Measurements from ENCODE around the gene KRTDAP.
"Not testable (repeated sequence)": the region's sequence is repeated elsewhere in the genome, so short reads cannot be mapped to it uniquely, and the experiment has no call there.

Gene KRTDAP

DNA sequence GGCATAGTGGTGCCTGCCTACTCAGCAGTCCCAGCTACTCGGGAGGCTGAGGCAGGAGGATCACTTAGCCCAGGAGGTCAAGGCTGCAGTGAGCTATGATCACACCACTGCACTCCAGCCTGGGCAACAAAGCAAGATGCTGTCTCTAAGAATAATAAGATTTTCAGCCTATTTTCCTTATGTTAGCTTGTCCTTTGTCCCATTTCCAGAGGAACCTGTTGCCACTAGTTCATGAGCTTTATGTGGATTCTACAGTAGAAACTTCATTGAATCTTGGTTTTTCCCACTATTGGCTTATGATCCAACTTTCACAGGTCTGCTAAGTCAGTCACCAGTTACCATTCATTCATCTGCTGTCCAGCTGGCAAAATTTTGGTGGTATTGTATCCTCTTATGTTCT is 24.0 kb downstream of the KRTDAP start:
- no peak for TF ChIP-seq JUND (IDR thresholded peaks at IDR 0.05; ENCODE audit: low read depth)
- no peak for DNase-seq (ENCODE audit: low read depth in 1 of 2, low spot score in 1 of 2)
- in situ Hi-C loops (cut with HindIII; ENCODE audit: low pct_unique_long_range_greater_than_20kb, low sequenced_read_pairs): no loop called here

DNA sequence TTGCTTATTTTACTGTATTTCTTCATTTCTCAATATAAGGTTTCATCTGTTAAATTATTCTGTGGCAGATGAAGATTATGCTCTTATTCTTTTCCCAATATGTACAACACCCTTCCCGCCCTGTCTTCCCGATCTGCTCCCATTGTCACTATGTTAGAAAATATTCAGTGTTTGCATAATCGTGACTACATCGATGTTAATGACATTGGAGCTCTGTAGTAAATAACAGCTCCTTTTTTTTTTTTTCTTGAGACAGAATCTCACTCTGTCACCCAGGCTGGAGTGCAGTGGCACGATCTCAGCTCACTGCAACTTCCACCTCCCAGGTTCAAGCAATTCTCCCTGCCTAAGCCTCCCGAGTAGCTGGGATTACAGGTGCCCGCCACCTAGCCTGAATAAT is 27.3 kb downstream of the KRTDAP start:
- DNase-seq (ENCODE audit: low read depth in 1 of 2, low spot score in 1 of 2); in situ Hi-C loops (cut with HindIII; ENCODE audit: low pct_unique_long_range_greater_than_20kb, low sequenced_read_pairs): not testable (repeated sequence)

DNA sequence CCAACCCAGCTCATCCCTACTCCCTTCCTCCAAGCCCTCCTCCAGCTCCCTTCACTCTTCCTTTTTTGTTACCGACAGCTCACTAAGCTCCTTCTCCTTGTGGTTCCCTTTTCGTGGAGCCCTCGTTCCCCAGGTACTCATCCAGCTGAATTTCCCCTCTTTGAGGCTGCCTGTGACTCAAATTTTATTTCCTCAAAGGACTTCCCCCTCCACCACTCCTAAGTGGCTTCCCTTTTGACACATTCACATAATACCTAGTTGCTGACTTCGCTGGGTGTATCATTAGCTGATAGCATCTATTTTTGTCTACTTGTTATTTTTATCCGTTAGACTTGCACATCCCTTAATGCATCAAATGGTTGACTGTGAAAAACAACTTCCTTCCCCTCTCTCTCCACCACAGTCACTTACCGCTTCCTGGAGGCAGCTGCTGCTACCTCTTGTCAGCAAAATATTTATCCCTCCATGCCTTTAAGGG is 27.7 kb downstream of the KRTDAP start:
- in situ Hi-C loops (cut with HindIII; ENCODE audit: low pct_unique_long_range_greater_than_20kb, low sequenced_read_pairs): no loop called here
- DNase-seq (ENCODE audit: low read depth in 1 of 2, low spot score in 1 of 2): no peak
- no peak for TF ChIP-seq JUND (IDR thresholded peaks at IDR 0.05; ENCODE audit: low read depth)

DNA sequence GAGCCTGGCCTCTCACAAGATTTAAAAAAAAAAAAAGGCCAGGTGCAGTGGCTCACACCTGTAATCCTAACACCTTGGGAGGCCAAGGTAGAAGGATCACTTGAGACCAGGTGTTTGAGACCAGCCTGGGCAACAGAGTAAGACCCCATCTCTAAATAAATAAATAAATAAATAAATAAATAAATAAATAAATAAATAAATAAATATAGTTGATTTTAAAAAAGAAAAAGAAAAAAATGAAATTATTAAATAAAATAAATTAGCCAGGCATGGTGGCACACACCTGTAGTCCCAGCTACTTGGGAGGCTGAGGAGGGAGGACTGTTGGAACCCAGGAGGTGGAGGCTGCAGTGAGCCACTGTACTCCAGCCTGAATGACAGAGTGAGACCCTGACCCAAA is 28.5 kb downstream of the KRTDAP start:
- DNase-seq (ENCODE audit: low read depth in 1 of 2, low spot score in 1 of 2); in situ Hi-C loops (cut with HindIII; ENCODE audit: low pct_unique_long_range_greater_than_20kb, low sequenced_read_pairs): not testable (repeated sequence)

DNA sequence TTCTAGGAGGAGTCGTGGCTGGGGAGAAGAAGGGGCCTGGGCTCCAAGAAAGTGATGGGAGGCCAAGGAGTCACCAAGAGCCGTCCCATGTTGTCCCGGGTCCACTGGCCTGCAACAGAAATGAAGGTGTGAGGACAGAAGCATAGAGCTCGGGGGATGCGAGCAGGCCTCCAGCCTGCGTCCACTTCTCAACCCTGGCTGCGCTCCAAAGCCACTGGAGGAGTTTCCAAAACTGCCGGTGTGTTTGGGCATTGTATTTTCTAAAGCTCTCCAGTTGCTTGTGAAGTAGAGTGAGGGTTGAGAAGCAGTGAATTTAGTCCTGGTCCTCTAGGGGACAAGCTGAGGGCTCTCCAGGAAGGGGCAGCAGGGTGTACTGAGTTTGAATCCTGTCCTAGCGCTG is 29.2 kb downstream of the KRTDAP start:
- DNase-seq (ENCODE audit: low read depth in 1 of 2, low spot score in 1 of 2): no peak
- TF ChIP-seq JUND (IDR thresholded peaks at IDR 0.05; ENCODE audit: low read depth): no peak
- in situ Hi-C loops (cut with HindIII; ENCODE audit: low pct_unique_long_range_greater_than_20kb, low sequenced_read_pairs): no loop called here

DNA sequence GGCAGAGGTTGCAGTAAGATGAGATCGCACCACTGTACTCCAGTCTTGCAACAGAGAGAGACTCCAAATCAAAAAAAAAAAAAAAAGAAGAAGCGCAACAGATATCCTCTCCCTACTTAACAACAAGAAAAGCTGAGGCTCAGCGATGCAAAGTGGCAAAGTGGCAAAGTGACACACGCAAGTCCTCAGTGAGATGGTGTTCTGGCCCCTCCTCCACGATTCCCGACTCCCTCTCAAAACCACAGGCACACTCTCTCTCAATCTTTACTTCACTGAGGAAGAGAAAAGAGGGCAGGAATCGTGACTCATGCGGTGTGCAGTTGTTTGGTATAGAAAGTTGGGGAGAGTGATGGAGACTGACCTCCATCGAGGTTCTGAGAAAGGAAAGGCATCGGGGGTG is 29.7 kb downstream of the KRTDAP start:
- DNase-seq (ENCODE audit: low read depth in 1 of 2, low spot score in 1 of 2): no peak
- TF ChIP-seq JUND (IDR thresholded peaks at IDR 0.05; ENCODE audit: low read depth): no peak
- in situ Hi-C loops (cut with HindIII; ENCODE audit: low pct_unique_long_range_greater_than_20kb, low sequenced_read_pairs): no loop called here

DNA sequence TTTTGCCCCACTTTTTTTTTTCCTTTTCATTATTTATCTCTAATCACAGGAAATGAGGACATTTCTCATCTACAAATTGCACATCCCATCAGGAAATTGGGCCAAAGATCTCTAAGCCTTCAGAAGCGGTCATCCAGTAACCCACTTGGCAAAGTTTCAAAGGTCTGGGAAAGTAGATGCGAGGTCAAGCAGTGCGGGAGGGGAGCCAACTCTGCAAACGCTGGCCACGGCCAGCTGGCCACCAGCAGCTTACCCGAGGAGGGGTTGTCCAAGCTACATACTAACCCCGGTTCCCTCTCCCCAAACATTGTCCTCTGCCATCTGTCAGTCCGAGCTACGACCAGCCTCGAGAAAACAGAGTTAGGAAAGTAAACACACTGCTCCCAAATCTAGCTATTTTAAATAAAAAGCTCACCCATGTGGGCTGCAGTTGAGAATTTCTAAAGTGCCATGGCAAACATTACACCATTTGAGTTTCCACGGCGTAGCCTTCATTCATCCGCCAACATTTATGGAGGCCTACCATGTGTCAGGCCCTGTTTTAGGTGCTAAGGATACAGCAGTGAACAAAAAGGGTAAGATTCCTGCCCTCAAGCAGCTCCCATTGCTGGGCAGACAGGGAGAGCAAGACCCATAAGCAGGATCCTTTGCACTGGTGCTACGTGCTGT is 30.7 kb downstream of the KRTDAP start:
- no peak for DNase-seq (ENCODE audit: low read depth in 1 of 2, low spot score in 1 of 2)
- in situ Hi-C loops (cut with HindIII; ENCODE audit: low pct_unique_long_range_greater_than_20kb, low sequenced_read_pairs): no loop called here
- TF ChIP-seq JUND (IDR thresholded peaks at IDR 0.05; ENCODE audit: low read depth): no peak

DNA sequence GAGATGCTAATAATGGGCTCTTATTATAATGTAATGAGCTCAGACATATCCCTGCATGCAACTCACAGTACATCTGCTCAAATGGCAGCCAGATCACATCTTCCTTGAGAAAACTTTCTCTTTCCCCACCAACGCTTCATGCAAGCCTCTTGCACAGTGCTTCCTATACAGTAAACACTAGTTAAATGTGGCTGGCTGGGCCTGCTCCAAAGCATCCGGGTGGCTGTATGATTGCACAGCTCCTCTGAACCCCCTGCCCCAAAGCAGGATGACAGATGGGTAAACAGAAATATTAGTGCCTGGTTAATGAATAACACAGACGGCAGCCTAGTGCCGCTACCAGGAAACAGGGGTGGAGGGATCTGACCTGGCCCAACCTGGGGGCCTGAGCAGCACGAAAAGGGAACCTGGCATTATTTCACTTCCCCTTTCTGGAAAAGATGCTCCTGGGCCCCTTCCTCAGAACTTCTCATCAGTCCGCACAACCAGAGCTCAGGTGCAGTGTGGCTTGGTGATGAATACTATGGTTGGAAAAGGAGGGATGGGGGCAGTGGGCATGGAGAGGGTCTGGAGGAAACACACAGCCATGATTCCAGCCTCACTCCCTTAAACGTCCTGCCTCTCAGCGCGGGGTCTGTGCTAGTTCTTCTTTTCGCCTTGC is 31.4 kb downstream of the KRTDAP start:
- TF ChIP-seq JUND (IDR thresholded peaks at IDR 0.05; ENCODE audit: low read depth): no peak
- in situ Hi-C loops (cut with HindIII; ENCODE audit: low pct_unique_long_range_greater_than_20kb, low sequenced_read_pairs): no loop called here
- no peak for DNase-seq (ENCODE audit: low read depth in 1 of 2, low spot score in 1 of 2)

DNA sequence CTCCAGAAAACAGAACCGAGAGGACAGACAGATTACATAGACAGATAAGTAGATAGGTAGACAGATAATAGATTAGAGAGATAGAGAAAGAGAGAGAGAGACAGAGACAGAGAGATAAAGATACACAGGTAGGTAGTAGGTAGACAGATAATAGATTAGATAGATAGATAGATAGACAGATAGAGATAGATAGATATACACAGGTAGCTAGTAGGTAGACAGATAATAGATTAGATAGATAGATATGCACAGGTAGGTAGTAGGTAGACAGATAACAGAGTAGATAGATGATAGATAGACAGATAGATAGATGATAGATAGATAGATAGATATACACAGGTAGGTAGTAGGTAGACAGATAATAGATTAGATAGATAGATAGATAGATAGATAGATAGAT is 32.1 kb downstream of the KRTDAP start:
- DNase-seq (ENCODE audit: low read depth in 1 of 2, low spot score in 1 of 2): no peak
- in situ Hi-C loops (cut with HindIII; ENCODE audit: low pct_unique_long_range_greater_than_20kb, low sequenced_read_pairs): no loop called here
- no peak for TF ChIP-seq JUND (IDR thresholded peaks at IDR 0.05; ENCODE audit: low read depth)

DNA sequence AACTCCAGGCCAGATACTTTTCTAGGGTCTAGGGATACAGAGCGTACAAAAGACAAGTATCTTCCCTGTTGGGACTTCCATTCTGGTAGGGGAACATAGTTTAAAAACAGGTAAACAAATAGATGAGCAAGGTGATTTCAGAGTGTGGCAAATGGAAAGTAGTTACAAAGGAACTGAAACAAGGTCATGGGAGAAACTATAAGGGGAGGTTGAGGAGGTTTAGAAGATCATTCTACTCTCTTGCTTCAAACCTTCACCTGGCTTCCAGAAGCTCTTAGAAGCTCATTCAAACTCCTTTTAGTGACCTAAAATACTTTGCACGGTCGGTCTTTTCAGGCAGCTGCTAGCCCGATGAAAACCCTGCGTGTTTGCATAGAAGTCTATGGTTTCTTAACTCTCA is 33.1 kb downstream of the KRTDAP start:
- in situ Hi-C loops (cut with HindIII; ENCODE audit: low pct_unique_long_range_greater_than_20kb, low sequenced_read_pairs): no loop called here
- no peak for TF ChIP-seq JUND (IDR thresholded peaks at IDR 0.05; ENCODE audit: low read depth)
- no peak for DNase-seq (ENCODE audit: low read depth in 1 of 2, low spot score in 1 of 2)

DNA sequence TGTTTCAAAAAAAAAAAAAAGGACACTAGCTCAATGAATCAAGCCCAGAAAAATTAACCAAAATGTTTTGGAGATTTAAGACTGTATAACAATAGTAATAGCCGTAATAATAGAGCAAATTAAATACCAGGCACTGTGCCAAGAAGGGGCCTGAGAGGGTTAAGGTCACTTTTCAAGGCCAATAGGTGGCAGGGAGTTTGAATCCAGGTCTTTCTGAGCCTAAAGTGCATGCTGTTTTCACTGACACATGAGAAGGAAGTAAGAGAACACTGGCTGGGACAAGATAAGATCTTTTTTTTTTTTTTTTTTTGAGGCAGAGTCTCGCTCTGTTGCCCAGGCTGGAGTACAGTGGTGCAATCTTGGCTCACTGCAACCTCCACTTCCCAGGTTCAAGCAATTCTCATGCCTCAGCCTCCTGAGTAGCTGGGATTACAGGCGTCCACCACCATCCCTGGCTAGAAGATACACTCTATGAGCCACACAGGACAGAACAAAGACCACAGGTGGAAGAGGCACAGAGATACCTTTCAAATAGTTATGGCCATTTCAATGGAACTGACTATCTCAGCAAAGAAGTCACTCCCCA is 34.6 kb downstream of the KRTDAP start:
- TF ChIP-seq JUND (IDR thresholded peaks at IDR 0.05; ENCODE audit: low read depth): no peak
- in situ Hi-C loops (cut with HindIII; ENCODE audit: low pct_unique_long_range_greater_than_20kb, low sequenced_read_pairs): no loop called here
- no peak for DNase-seq (ENCODE audit: low read depth in 1 of 2, low spot score in 1 of 2)

DNA sequence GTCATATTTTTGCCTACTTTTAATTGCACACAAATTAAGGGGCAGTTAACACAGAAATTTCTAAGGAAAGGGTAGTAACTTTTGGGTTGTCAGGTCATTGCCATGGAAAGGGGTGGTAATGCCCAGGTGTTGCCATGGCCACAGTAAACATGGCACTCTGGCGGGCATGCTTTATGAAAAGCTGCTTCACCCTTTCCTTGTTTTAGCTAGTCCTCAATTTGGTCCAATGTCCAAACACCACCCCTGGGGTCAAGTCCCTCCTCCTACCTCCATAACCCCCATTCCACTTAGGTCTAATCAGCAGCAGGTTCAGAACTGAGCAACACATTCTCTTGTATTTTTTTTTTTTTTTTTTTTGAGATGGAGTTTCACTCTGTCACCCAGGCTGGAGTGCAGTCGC is 35.6 kb downstream of the KRTDAP start:
- no peak for DNase-seq (ENCODE audit: low read depth in 1 of 2, low spot score in 1 of 2)
- in situ Hi-C loops (cut with HindIII; ENCODE audit: low pct_unique_long_range_greater_than_20kb, low sequenced_read_pairs): no loop called here
- TF ChIP-seq JUND (IDR thresholded peaks at IDR 0.05; ENCODE audit: low read depth): no peak

DNA sequence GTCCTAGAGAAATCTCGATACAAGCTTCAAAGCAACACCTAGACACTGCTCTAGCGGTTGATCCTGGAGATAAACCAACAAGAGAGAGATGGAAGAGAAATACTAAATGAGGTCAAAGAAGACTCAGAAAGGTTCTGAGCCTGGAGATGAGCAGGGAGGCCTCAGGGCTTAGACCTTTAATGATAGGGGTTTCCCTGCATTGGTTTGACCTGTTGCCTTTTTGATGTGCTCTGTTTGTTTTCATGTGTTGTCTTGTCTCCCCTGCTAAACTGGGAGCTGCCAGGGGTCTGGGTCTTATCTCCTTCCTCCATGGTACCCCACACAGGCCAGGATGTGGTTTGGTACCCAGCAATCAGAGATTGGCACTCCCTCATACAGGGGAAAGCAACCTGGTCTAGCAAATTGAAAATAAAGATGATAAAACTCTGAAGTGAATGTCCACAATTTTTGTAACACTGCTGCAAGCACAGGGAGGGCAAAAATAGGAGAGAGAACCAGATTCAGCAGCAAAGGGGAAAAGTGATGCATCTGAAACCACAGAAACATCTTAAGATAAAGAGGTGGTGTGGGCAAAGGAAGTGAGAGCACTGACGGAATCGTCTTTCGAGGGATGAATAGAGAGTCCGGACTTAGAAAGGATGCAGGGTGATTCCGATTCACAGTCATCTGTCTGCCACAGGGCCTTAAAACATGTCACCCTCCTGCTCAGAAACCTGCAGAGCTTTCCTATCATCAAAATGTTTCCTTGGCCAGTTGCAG is 38.7 kb downstream of the KRTDAP start:
- in situ Hi-C loops (cut with HindIII; ENCODE audit: low pct_unique_long_range_greater_than_20kb, low sequenced_read_pairs): no loop called here
- DNase-seq (ENCODE audit: low read depth in 1 of 2, low spot score in 1 of 2): no peak
- no peak for TF ChIP-seq JUND (IDR thresholded peaks at IDR 0.05; ENCODE audit: low read depth)
